ENCODE measurements around the gene CDH13. TPM values are rescaled to one million over a fixed set of nuclear protein-coding genes. Genes with fewer than 3 reads are reported as not detected.

Gene CDH13
- total RNA-seq, 1 donor from 2014 or later: not detected

GRCh38 chr16:82735673-82736091, 108.9 kb downstream of the CDH13 start:
- intact Hi-C loops (cut with micrococcal nuclease): no loop called here

GRCh38 chr16:82736224-82736623, 109.5 kb downstream of the CDH13 start:
- intact Hi-C loops (cut with micrococcal nuclease): no loop called here

GRCh38 chr16:82738699-82739098, 111.9 kb downstream of the CDH13 start:
- intact Hi-C loops (cut with micrococcal nuclease): no loop called here

- intact Hi-C loops (cut with micrococcal nuclease): no loop called here
Measured at GRCh38 chr16:82741073-82741615, 114.4 kb downstream of the CDH13 start.

GRCh38 chr16:82744958-82745357, 118.2 kb downstream of the CDH13 start:
- intact Hi-C loops (cut with micrococcal nuclease): no loop called here

- intact Hi-C loops (cut with micrococcal nuclease): no loop called here
Measured at GRCh38 chr16:82748026-82748425, 121.3 kb downstream of the CDH13 start.

GRCh38 chr16:82750068-82750467, 123.3 kb downstream of the CDH13 start:
- intact Hi-C loops (cut with micrococcal nuclease): no loop called here

GRCh38 chr16:82751020-82751419, 124.3 kb downstream of the CDH13 start:
- intact Hi-C loops (cut with micrococcal nuclease): no loop called here

- intact Hi-C loops (cut with micrococcal nuclease): no loop called here
Measured at GRCh38 chr16:82752172-82752571, 125.4 kb downstream of the CDH13 start.

GRCh38 chr16:82753821-82754220, 127.1 kb downstream of the CDH13 start:
- intact Hi-C loops (cut with micrococcal nuclease): no loop called here

GRCh38 chr16:82754716-82755513, 128.1 kb downstream of the CDH13 start:
- intact Hi-C loops (cut with micrococcal nuclease): no loop called here

GRCh38 chr16:82755570-82756282, 129.0 kb downstream of the CDH13 start:
- intact Hi-C loops (cut with micrococcal nuclease): no loop called here

- intact Hi-C loops (cut with micrococcal nuclease): no loop called here
Measured at GRCh38 chr16:82756283-82756599, 129.5 kb downstream of the CDH13 start.

GRCh38 chr16:82758406-82758805, 131.6 kb downstream of the CDH13 start:
- intact Hi-C loops (cut with micrococcal nuclease): no loop called here

GRCh38 chr16:82758904-82759303, 132.1 kb downstream of the CDH13 start:
- intact Hi-C loops (cut with micrococcal nuclease): no loop called here

GRCh38 chr16:82761236-82761635, 134.5 kb downstream of the CDH13 start:
- intact Hi-C loops (cut with micrococcal nuclease): no loop called here

GRCh38 chr16:82761858-82762257, 135.1 kb downstream of the CDH13 start:
- intact Hi-C loops (cut with micrococcal nuclease): no loop called here

- intact Hi-C loops (cut with micrococcal nuclease): no loop called here
Measured at GRCh38 chr16:82763371-82763770, 136.6 kb downstream of the CDH13 start.

GRCh38 chr16:82767198-82767597, 140.4 kb downstream of the CDH13 start:
- intact Hi-C loops (cut with micrococcal nuclease): no loop called here

GRCh38 chr16:82767808-82768207, 141.0 kb downstream of the CDH13 start:
- intact Hi-C loops (cut with micrococcal nuclease): no loop called here

- intact Hi-C loops (cut with micrococcal nuclease): no loop called here
Measured at GRCh38 chr16:82769845-82770244, 143.1 kb downstream of the CDH13 start.

- intact Hi-C loops (cut with micrococcal nuclease): no loop called here
Measured at GRCh38 chr16:82772215-82772614, 145.4 kb downstream of the CDH13 start.

- intact Hi-C loops (cut with micrococcal nuclease): no loop called here
Measured at GRCh38 chr16:82773018-82773417, 146.2 kb downstream of the CDH13 start.
